Mesenteric fat pad (tissue), 1 donor: Measurements from ENCODE around the gene SETDB2. TPM values are rescaled to one million over a fixed set of nuclear protein-coding genes. Genes with fewer than 3 reads are reported as not detected.
"Not testable (repeated sequence)": the region's sequence is repeated elsewhere in the genome, so short reads cannot be mapped to it uniquely, and the experiment has no call there.

Experiments
- DNase-seq: peaks from one replicate; pipeline ENCODE4 v3.0.0-alpha.2; 2020; ENCODE audit warnings: low spot score
- total RNA-seq: library from RNA; stranded (reverse); fragmentation: NEBNext Ultra II Directional; extraction: Animal tissue kit (Norgen Biotek cat#: 25700); gene quantifications from one replicate; pipeline ENCODE4 v1.2.1, GENCODE V29; 2021
- donor health status: DM: yes; HTN: yes; CAD: no.

The SETDB2 gene
- total RNA-seq, 1 donor from 2014 or later: 8.1 TPM

DNA sequence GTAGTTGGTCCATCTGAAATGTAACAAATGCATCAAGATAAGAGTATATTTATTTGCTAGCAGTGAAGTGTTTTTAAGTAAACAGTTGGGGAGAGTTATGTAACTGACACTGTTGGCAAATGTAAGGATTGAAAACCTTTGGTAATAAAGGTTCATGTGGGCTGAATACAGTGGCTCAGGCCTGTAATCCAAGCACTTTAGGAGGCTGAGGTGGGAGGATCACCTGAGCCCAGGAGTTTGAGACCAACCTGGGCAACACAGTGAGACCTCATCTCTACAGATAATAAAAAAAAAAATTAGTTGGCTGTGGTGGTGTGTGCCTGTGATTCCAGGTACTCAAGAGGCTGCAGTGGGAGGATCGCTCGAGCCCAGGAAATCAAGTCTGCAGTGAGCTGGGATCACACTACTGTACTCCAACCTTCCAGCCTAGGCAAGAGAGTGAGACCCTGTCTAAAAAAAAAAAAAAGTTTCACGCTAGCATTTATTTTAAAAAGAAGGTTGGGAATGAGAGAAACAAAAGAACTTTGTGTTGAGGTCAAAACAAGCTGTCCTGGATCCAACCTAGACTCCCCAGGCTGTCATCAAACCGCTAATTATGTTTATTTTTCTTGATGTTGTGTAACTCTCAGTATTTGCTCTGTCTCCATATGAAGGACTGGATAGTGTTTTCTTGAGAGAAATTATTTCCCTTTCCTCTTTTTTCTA lies 20.7 kb downstream of the SETDB2 start:
- no peak for DNase-seq

DNA sequence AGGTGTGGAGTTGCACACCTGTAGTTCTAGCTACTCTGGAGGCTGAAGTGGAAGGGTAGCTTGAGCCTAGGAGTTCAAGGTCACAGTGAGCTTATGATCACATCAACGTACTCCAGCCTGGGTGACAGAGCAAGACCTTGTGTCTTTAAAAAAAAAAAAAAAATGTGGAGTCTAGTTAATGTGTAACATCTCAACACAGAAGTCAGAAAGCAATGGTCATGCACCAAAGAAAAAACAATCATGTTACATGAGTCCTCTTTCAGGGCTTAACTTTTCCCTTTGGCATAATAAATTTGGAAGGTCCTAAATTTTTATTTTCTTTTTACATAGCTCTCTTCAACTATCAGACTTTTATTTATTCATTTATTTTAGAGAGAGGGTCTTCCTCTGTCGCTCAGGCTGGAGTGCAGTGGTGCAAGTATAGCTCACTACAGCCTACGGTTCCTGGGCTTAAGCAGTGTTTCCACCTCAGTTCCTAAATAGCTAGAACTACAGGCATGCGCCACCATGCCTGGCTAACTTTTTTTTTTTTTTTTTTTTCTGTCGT lies 22.3 kb downstream of the SETDB2 start:
- DNase-seq: no peak

DNA sequence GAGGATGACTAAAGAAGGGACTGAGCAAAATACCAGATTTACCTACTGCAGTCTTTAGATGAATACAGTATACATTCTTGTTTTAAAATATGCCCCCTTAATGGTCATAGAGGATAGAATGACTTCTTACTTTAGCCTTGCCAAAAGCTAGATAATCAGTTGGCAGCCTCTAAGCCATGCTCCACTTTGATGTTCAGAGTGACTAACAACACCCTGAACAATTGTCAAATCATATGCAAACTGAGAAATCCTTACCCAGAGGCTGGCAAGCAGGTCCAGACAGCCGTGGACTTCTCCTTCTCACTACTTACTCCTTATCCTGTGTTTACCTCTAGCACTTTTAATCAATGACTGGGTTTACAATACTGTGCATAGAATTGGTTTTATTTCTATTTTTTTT lies 28.1 kb downstream of the SETDB2 start:
- no peak for DNase-seq

DNA sequence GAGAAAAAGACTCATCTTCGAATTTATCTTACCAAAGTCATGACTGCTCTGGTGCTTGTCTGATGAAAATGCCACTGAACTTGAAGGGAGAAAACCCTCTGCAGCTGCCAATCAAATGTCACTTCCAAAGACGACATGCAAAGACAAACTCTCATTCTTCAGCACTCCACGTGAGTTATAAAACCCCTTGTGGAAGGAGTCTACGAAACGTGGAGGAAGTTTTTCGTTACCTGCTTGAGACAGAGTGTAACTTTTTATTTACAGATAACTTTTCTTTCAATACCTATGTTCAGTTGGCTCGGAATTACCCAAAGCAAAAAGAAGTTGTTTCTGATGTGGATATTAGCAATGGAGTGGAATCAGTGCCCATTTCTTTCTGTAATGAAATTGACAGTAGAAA lies 32.5 kb downstream of the SETDB2 start:
- DNase-seq: no peak

DNA sequence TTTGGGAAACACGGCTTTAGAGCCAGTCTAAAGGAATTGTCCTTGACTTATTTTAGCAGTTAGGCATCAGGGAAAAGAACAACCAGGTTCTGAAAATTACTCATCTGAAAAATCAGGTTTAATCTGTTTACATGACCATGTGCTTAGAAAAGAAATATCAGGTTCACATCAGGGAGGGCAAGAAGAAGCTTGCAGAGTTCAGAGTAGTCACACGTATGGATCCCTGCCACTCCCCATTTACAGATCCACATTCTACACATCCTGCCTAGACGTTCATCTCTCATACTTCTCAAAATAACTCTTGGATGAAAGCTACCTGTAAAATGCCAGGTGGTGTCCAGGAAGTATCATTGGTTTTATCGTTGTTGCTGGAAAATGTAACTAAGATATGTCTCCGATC lies 37.7 kb downstream of the SETDB2 start:
- no peak for DNase-seq

DNA sequence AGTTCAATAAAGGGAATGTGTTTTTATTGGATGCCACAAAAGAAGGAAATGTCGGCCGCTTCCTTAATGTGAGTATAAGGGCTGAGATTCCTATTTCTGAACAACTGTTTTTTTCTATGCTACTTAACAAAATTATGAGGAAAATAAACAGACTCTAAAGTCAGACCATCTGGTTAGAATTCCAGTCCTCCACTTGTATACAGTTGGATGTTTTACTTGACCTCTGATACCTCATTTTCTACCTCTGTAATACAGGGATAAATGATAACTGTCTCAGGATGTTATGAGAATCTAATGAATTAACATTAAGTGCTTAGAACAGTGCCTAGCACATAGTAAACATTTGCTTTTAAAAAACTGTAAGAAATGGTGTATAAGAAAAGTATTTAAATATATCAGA lies 44.5 kb downstream of the SETDB2 start:
- no peak for DNase-seq

DNA sequence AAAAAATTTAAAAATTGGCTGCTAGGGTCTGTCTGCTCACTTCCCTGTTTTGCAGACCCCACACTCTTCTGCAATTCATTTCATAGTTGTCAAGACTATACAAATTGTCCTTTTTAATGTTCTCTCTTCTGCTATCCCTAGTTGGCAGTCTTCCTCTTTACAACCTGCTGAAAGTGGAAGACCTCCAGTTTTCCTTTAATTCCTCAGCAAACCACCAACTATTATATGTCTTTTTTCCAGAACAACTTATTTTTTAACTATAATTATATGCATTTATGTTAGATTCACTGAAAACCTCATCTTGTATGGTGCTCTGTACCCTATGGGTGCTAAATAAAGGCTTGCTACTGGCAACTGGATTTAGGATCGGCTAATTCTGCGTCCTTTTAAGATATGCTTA lies 50.6 kb downstream of the SETDB2 start:
- DNase-seq: no peak

DNA sequence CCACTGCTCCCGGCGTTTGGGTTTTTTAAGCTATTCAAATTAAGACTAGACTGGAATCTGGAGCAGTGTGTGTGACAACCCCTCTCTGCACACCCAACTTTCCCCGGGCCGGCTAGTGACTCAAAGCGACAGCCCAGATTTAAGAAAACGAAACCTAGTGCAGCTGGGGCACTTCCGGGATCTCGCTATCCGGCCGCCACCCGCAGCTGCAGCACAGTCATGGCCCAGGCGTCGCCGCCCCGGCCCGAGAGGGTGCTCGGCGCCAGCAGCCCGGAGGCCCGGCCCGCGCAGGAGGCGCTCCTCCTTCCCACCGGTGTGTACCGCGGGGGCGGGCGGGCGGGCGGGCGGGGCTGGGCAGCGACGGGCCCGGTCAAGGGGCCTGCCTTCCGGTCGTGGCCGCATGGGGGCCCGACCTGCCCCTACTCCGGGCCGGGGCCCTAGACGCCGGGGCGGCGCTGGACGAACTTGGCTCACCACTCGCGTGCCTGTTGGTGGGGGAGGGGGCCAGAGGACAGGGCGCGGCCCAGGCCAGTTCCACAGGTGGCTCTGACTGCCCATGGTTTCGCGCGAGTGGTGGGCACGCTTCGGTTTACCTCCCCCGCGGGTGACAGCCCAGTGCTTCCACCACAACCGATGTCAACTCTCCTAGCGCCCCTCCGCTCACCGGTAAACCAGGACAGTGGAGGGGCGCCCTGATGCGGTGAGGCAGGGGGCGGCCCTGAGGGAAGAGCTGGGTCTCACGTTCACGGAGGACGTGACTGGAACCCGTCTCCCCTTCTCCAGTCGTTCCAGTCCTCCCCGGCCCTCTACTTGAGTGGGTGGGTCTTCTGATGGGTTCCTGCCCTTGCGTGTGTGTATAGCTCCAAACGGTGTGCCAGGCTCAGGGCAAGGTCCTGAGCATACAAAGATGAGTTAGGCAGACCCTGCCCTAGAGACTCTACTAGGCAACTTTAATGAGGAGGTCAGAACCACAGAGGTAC lies 52.0 kb downstream of the SETDB2 start, which contains the start of gene PHF11:
Gene PHF11, plus strand, starts transcription at position 171 of the 980 bp plus-strand sequence. Its CDS starts 49 bp downstream, at position 220.
- peak; percentile 94 for DNase-seq

DNA sequence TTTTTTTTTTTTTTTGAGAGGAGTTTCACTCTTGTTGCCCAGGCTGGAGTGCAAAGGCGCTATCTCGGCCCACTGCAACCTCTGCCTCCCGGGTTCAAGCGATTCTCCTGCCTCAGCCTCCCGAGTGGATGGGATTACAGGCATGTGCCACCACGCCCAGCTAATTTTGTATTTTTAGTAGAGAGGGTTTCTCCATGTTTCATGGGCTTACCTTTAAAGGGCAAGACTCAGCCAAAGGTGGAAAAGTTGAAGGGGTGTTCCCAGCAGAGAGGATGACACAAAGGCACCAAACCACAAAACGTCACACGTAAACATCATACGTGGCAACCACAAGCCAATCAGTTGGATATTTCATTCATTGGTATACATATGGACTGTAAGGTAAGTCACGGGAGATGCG lies 52.8 kb downstream of the SETDB2 start:
- DNase-seq: not testable (repeated sequence)

DNA sequence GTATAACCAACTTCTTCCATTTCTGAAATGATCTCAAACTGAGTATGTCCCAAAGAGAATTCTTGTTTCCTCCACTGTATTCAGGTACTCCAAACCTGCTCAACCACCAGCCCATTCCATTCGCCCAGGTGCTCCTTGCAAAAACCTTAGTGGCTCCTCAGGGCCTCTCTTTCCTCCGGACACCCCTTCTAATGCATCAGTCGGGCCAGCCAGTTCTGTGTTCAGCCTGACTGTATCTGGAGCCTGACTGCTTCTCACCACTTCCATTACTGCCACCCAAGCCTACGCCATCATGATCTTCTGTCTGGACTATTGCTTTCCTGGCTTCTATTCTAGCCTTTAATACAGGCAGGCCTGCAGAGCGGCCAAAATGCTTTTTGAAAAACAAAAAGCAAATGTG lies 53.2 kb downstream of the SETDB2 start:
- no peak for DNase-seq

DNA sequence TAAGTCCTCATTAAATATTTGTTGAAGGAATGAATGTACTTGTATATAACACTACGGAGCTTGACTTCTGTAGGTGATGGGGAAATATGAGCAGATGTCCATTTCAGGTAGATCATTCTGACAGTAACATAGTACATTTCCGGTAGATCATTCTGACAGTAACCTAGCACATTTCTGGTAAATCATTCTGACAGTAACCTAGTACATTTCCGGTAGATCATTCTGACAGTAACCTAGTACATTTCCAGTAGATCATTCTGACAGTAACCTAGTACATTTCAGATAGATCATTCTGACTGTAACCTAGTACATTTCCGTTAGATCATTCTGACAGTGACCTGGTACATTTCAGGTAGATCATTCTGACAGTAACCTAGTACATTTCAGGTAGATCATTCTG lies 54.1 kb downstream of the SETDB2 start:
- no peak for DNase-seq

DNA sequence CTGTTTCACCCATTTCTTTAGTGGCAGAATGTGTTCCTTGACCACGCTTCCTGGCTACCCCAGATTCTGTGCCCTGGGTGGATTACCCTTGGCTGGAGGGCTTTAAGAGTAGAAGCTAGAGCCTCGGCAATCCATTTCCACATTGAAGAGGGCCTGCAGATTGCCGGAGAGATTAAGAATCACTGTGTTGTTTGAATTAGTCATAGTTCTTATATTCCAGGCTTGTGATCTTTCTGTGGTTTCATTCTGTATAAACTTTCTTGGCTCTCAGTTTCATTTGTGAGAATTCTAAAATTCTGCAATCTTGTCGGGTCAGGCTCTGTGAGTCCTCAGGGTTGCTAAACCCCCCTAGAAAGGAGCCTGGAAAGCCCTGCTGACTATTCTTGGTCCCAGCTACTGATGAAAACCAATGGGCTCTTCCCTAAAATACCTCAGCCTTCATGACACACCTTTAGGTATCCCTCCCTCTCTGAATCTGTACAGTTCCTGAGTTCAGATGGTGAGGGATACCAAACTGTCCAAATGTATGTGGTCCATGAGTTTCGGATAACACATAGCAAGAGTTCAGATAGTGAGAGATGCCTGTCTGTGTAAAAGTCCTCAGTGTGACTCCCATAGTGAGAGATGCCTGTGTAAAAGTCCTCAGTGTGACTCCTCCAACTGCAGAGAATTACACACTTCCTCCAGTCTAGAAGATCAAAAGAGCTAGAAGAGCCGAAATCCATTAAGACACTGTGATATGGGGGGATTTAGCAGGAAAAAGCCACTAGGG lies 56.0 kb downstream of the SETDB2 start:
- no peak for DNase-seq

DNA sequence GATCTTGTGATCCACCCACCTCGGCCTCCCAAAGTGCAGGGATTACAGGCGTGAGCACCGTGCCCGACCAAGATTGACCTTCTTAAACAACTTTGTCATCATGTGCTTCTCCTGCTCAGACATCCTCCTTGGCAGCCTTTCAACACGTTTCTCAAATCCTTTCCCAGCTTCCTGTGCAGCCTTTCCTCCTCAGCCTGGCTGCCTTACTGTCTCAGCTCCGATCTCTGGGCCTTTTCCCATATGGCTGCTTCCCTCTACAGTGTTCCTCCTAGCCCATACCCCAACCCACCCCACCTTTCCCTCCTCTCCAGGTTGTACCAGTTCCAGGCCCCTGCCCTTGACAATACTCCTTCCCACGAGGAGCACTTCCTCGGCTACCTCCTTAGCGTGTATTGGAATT lies 58.9 kb downstream of the SETDB2 start:
- no peak for DNase-seq

DNA sequence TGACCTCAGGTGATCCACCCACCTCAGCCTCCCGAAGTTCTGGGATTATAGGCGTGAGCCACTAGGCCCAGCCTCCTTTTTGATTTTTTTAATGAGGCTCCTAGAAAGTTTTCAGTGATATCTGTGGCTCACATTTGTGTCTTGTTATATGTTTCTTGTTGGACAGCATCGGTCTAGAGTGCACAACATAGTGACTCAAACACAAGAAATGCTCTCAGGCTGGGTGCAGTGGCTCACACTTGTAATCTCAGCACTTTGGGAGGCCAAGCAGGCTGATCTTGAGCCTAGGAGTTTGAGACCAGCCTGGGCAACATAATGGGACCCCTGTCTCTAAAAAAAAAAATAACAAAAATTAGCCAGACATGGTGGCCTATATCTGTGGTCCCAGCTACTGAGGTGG lies 59.9 kb downstream of the SETDB2 start:
- no peak for DNase-seq

DNA sequence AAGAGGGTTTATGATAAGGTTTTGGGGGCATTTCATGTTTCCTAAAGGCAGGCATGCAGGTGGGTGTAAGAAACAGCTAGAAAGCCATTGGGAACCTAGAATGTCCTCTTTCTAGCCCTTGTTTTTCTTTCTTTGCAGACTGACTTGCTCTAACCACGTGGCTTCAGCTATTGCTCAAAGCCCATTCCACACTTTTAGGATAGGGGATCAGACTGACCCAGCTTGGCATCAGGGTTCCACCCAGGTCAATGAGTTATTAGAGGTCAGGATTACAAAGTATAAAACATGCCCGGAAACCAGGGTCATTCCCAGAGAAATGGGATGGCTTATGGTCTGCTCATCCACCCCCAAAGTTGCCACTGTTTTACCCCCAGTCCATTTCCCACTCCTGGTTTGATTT lies 68.5 kb downstream of the SETDB2 start:
- DNase-seq: no peak

DNA sequence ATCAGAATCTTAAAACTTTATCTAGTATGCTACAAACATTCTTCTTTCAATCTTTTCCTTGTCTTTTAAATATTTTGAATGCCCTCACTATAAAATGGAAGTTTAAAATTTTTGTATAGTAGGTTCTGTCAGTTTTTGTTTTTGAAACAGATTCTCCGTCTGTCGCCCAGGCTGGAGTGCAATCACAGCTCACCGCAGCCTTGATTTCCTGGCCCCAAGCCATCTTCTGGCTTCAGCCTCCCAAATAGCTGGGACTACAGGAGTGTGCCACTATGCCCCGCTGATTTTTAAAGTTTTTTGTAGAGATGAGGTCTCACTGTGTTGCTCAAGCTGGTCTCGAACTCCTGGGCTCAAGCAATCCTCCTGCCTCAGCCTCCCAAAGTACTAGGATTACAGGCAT lies 72.4 kb downstream of the SETDB2 start:
- DNase-seq: no peak

DNA sequence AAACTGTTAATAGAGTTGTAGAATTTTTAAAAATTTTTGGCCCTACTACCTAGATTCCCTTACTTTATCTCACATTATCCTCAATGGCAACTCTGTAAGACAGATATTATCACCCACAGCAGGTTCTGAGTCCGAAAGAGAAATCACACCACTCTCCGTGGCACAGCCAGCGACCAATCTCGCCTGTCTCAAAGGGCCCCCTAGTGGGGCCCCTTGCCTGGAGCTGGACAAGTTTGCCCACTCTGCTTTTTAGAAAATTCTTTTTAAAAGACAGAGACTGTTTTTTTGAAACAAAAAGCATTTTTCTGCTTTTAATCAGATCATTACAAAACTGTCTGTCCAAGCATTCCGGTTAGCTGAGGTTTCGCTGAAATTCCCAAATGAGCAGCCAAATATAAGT lies 73.4 kb downstream of the SETDB2 start:
- DNase-seq: no peak

DNA sequence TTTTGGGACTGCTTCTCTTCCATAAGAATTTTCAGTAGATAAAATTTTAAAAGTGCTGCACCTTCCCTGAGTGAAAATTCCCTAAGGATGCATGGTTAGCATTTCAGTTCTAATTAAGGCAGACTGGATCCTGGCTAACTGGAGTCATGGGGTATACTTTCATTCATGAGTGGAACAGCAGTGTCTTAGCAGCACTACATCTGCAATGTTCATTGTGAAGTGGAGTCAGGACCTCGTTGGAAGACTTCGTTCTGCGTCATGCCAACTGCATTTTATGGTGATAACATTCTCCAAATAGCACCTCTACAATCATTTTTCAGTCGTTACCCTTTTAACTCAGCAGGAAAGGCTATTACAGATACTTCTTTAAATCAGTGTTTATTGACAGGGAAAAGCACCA lies 77.2 kb downstream of the SETDB2 start:
- no peak for DNase-seq

DNA sequence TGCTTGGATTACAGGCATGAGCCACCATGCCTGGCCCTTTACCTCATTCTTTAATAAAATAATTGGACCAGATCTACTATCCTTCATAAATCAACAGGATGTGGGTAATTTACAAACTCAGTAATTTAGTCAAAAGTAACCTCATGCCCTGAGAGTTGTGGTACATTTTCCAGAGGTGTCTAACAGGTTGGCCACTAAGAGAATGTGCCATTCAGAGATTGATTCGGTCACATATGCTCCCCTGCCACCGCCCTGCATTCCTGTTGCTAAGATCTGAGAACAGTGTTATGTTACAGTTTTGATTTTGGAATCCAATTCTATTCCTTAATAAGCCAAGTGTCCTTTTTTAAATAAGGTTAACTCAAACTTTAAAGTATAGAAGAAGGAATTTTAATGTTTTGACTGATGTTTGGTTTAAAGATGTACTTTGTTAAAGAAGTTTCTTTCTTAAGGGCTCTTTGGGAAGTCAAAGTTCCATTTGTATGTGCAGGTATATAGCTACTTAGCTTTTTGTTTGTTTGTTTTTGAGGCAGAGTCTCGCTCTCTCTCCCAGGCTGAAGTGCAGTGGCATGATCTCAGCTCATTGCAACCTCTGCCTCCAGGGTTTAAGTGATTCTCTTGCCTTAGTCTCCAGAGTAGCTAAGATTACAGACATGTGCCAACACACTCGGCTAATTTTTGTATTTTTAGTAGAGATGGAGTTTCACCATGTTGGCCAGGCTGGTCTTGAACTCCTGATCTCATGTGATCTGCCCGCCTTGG lies 80.8 kb downstream of the SETDB2 start:
- DNase-seq: no peak

DNA sequence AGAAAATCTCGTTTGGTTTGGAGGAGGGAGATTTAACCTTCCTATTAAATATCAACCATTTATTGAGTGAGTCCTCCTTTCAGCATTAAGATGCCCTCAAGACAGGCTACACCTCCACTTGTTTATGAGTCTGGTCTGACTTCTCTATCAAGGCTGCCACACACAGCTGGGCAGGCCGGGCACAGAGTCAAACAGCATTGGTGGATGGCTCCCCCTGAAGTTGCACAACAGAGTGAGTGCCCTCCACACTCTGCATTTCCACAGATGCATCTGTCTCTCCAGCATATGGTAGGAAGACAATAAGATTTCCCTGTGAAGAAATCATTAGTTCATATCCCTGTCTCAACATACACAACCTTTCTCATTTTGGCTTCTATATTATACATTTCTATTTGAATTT lies 83.0 kb downstream of the SETDB2 start:
- no peak for DNase-seq

DNA sequence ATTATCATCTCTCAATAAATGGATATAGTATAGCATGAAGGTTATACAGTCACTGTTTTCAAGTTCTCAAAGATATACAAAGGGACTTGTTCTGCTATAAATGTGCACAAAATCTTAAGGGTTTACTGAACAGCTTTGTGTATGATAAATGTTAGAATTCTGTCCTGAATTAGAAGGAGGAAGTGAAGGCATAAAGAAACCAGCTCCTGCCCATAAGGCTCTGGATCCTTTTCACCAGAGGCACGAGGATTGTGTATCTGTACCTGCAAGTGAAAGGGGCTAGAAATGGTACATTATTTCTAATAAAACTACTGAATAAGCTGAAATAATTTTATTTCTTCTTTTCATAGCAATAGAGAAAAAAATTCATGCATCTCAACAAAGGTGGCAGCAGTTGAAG lies 84.1 kb downstream of the SETDB2 start:
- no peak for DNase-seq
